Right lobe of liver (tissue), 6 donors: ENCODE measurements around the gene KRT72. TPM values are rescaled to one million over a fixed set of nuclear protein-coding genes. Genes with fewer than 3 reads are reported as not detected.
A peak's percentile ranks its signal among the peaks of the same experiment; 100 is the strongest.

Experiments
- ATAC-seq, 4 donors: fragments of 200-7000 bp; cut with Tn5 transposase; one replicate each; pipeline ENCODE4 v1.9.1; 2020; ENCODE audit warnings: mild to moderate bottlenecking in 4 of 4, moderate library complexity in 4 of 4
- DNase-seq, 3 donors: peaks; one replicate each; pipeline ENCODE4 v3.0.0-alpha.2; 2020
- H3K27ac ChIP-seq, 3 donors: fragments of 200-600 bp; one replicate each; pipeline ENCODE4 v1.8.0; 2022
- H3K27me3 ChIP-seq, 2 donors: fragments of 200-600 bp; one replicate each; pipeline ENCODE4 v1.8.0; 2022
- H3K36me3 ChIP-seq, 4 donors: fragments of 200-600 bp; sonication (generic) in 1 of 4; one replicate each; pipeline versions ENCODE4 v1.5.1 to v1.8.0; 2017 to 2022; ENCODE audit warnings: control low read depth in 1 of 4
- H3K4me1 ChIP-seq, 4 donors: fragments of 200-600 bp; sonication (generic) in 1 of 4; one replicate each; pipeline versions ENCODE4 v1.5.1 to v1.8.0; 2017 to 2022; ENCODE audit warnings: control low read depth in 1 of 4
- H3K4me3 ChIP-seq, 3 donors: fragments of 200-600 bp; one replicate each; pipeline ENCODE4 v1.8.0; 2022
- H3K9me3 ChIP-seq, 4 donors: fragments of 200-600 bp; sonication (generic) in 1 of 4; one replicate each; pipeline versions ENCODE4 v1.5.1 to v1.8.0; 2017 to 2022; ENCODE audit warnings: control low read depth in 1 of 4
- POLR2A ChIP-seq: fragments of 450-650 bp; IDR thresholded peaks from one replicate; pipeline ENCODE4 v1.6.1; 2017; ENCODE audit warnings: antibody characterized with exemption, mild to moderate bottlenecking
- WGBS: methylation state at CpG from one replicate; pipeline ENCODE4 v1.1.6; 2018; ENCODE audit warnings: low coverage, low lambda C conversion rate; ENCODE audit not compliant: insufficient coverage; ENCODE audit errors: missing lambda C conversion rate; 5-methylcytosine and 5-hydroxymethylcytosine counted together
- intact Hi-C, 2 donors: fragments of 100-400 bp; cut with DNase I; formaldehyde crosslinking; loops; one replicate each; pipeline versions ENCODE4 v1.11.2 to v1.14.1; 2022
- total RNA-seq, 6 experiments: library from RNA; depleted of rRNA in 2 of 6; stranded (reverse); fragments of >200 nt in 2 of 6; fragmentation: NEBNext Ultra II Directional in 3 of 6; extraction: Animal tissue kit (Norgen Biotek cat#: 25700) in 3 of 6; gene quantifications; one replicate each; pipeline versions ENCODE4 v1.1.0 to v1.2.4, GENCODE V29; 2016 to 2023
- TF ChIP-seq, protein P1 (sequence below), 4 donors: fragments of 200-600 bp in 3 of 4; fragments of 450-650 bp in 1 of 4; IDR thresholded peaks; one replicate each; pipeline versions ENCODE4 v1.5.1 to v1.8.0; 2016 to 2022; ENCODE audit warnings: antibody characterized with exemption in 4 of 4, mild to moderate bottlenecking in 2 of 4
- donor health status: DM: no; HTN: yes; CAD: no.
- donor health status: DM: no; HTN: no; CAD: no.
- donor health status: DM: no; HTN: no; CAD: no.
- donor health status: DM: no; HTN: yes; CAD: no.
- donor health status: DM: no; HTN: yes; CAD: no.

The KRT72 gene
- total RNA-seq, 6 experiments from 2014 or later, result not detected

DNA sequence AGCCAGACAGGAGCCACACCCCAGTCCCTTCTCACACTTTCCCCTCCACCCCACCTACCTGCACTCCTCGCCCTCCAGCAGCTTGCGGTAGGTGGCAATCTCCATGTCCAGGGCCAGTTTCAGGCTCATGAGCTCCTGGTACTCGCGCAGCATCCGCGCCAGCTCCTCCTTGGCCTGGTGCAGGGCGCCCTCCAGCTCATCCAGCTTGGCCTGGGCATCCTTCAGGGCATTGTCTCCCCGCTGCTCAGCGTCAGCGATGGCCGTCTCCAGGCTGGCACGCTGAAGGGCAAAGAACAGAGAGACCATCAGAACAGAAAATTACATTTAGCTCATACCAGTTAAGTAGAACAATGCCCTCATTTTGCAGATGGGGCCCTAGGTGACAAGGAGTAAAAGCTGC lies 33.2 kb downstream of the KRT72 start:
- TF ChIP-seq, protein P1, sequence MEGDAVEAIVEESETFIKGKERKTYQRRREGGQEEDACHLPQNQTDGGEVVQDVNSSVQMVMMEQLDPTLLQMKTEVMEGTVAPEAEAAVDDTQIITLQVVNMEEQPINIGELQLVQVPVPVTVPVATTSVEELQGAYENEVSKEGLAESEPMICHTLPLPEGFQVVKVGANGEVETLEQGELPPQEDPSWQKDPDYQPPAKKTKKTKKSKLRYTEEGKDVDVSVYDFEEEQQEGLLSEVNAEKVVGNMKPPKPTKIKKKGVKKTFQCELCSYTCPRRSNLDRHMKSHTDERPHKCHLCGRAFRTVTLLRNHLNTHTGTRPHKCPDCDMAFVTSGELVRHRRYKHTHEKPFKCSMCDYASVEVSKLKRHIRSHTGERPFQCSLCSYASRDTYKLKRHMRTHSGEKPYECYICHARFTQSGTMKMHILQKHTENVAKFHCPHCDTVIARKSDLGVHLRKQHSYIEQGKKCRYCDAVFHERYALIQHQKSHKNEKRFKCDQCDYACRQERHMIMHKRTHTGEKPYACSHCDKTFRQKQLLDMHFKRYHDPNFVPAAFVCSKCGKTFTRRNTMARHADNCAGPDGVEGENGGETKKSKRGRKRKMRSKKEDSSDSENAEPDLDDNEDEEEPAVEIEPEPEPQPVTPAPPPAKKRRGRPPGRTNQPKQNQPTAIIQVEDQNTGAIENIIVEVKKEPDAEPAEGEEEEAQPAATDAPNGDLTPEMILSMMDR (IDR thresholded peaks at IDR 0.05), result no peak
- no peak for TF ChIP-seq POLR2A
- no peaks in the 10 kb centered on the region for H3K36me3 ChIP-seq
- intact Hi-C loops, result loop anchor here in 1 of 2 donors (10.0 kb wide), 1 partner anchor 173 kb away; no protein-coding TSS in a partner anchor
- H3K4me3 ChIP-seq, result no peak overlapping the region
- no peaks in the 10 kb centered on the region for H3K4me1 ChIP-seq
- DNase-seq (peak in 1 of 3 donors; percentile 27), ATAC-seq (no peak)
- H3K27ac ChIP-seq, result no peak overlapping the region
- H3K9me3 ChIP-seq, result no peaks in the 10 kb centered on the region
- WGBS, result 88% methylated on average over 11 of the region's 12 CpGs
- no peaks in the 10 kb centered on the region for H3K27me3 ChIP-seq

DNA sequence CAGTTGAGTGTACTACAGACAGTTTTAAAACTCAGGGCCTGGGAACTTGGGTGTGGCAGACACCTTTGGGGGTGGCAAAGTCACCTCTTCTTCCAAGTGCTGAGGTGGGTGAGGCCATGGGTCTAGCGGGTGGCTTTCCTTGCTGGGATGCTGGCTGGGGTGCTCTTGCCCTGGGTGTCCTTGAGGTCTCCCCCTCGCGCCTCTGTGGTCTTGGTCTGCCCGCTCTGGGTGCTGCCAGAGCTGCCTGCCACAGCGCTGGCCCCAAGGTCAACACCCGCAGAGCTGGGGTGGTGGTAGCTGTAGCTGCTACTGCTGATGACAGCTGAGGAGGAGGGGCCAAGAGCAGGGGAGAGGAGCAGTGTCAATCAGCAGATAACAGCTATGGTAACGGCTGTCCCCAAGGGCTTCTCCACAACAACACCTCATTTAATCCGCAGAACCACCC lies 34.4 kb downstream of the KRT72 start:
- peak in 2 of 4 donors; percentile 23 to 34 for ATAC-seq
- TF ChIP-seq, protein P1 (IDR thresholded peaks at IDR 0.05), result no peak
- no peaks in the 10 kb centered on the region for H3K4me1 ChIP-seq
- no peaks in the 10 kb centered on the region for H3K27me3 ChIP-seq
- H3K9me3 ChIP-seq, result no peaks in the 10 kb centered on the region
- WGBS, result no CpG with 5 or more reads among the region's 8 CpGs
- H3K36me3 ChIP-seq, result no peaks in the 10 kb centered on the region
- no peak for DNase-seq
- H3K4me3 ChIP-seq, result no peak overlapping the region
- H3K27ac ChIP-seq, result no peak overlapping the region
- intact Hi-C loops, result loop anchor here in 1 of 2 donors (10.0 kb wide), 1 partner anchor 172 kb away; no protein-coding TSS in a partner anchor

DNA sequence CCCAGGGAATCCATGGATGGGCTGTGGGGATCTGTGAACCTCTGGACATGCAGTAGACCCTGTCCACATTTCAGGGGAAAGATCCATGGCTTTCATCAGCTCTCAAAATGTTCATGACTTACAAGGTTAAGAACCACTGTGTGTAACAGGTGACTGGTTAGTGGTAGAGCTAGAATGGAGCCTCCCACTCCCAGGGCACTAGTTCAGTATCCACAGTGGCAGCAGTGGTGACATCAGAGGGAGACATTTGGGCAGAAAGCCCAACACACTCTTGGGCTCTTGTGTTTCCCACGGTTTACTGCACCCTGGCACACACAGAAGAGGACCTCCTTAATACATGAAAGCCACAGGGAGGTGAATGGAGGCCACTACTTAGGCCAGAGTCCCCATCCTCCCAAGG lies 36.7 kb downstream of the KRT72 start:
- H3K27me3 ChIP-seq, result no peaks in the 10 kb centered on the region
- no peaks in the 10 kb centered on the region for H3K4me1 ChIP-seq
- WGBS, result no CpG with 5 or more reads among the region's 1 CpG

DNA sequence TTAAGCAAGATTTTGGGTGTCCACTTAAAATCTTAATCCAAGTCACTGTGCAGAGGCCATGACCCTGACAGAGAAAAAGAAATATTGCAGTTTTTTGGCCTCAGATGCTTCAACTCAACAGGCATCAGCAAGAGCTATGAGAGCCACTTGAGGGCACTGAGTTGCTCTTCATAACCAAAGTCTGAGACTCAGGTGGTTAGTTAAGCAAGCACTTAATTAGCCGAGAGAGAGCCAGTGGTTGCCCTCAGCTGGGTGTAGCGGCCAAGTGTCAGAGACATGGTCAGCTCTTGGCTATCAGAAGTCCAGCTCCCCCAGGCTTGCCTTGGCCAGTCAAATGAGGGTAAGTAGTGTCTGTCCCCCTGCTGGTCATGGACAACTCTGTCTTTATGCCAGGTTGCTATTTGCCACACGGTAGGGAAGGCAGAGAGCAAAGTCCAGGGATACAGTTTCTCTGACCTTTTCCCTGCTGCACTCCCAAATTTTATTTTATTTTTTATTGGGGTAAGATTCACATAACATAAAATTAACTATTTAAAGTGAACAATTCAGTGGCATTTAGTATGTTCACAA lies 39.3 kb downstream of the KRT72 start:
- Histone ChIP-seq H3K4me1 (no peaks in the 10 kb centered on the region), H3K9me3 (no peaks in the 10 kb centered on the region), H3K27ac (no peak overlapping the region), H3K27me3 (no peaks in the 10 kb centered on the region), H3K36me3 (no peaks in the 10 kb centered on the region), H3K4me3 (no peak overlapping the region)
- intact Hi-C loops, result loop anchor here in 1 of 2 donors (10.0 kb wide), 1 partner anchor 167 kb away; no protein-coding TSS in a partner anchor
- peak; percentile 54 to 86 (median 66) for ATAC-seq
- 43% methylated on average over 3 of the region's 3 CpGs for WGBS
- DNase-seq, result no peak
- no peak for TF ChIP-seq POLR2A
- TF ChIP-seq, protein P1 (IDR thresholded peaks at IDR 0.05), result peak; percentile 22 to 46 (median 38)

More for the DNA sequence above, 36.7 kb downstream of the KRT72 start:
- ATAC-seq, result no peak
- no peak overlapping the region for H3K27ac ChIP-seq
- H3K36me3 ChIP-seq, result no peaks in the 10 kb centered on the region
- intact Hi-C loops, result loop anchor here in 1 of 2 donors (10.0 kb wide), 1 partner anchor 170 kb away; no protein-coding TSS in a partner anchor
- no peak for DNase-seq
- H3K4me3 ChIP-seq, result no peak overlapping the region
- no peak for TF ChIP-seq POLR2A
- TF ChIP-seq, protein P1 (IDR thresholded peaks at IDR 0.05), result no peak
- H3K9me3 ChIP-seq, result no peaks in the 10 kb centered on the region
